Measurements from ENCODE around the gene WDR37.
"Not testable (repeated sequence)": the region's sequence is repeated elsewhere in the genome, so short reads cannot be mapped to it uniquely, and the experiment has no call there.

The WDR37 gene

GRCh38 chr10:1155791-1156615, 99.8 kb downstream of the WDR37 start:
- no peak for DNase-seq (ENCODE audit: low spot score)
- TF ChIP-seq, protein P1, sequence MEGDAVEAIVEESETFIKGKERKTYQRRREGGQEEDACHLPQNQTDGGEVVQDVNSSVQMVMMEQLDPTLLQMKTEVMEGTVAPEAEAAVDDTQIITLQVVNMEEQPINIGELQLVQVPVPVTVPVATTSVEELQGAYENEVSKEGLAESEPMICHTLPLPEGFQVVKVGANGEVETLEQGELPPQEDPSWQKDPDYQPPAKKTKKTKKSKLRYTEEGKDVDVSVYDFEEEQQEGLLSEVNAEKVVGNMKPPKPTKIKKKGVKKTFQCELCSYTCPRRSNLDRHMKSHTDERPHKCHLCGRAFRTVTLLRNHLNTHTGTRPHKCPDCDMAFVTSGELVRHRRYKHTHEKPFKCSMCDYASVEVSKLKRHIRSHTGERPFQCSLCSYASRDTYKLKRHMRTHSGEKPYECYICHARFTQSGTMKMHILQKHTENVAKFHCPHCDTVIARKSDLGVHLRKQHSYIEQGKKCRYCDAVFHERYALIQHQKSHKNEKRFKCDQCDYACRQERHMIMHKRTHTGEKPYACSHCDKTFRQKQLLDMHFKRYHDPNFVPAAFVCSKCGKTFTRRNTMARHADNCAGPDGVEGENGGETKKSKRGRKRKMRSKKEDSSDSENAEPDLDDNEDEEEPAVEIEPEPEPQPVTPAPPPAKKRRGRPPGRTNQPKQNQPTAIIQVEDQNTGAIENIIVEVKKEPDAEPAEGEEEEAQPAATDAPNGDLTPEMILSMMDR (IDR thresholded peaks at IDR 0.05; ENCODE audit: borderline replicate concordance, control extremely low read depth, extremely low read depth, insufficient read depth, missing control alignments), result no peak
- in situ Hi-C loops (cut with MboI; ENCODE audit: low sequenced_read_pairs, unreplicated experiment), result no loop called here

- in situ Hi-C loops (cut with MboI; ENCODE audit: low sequenced_read_pairs, unreplicated experiment), result no loop called here
- DNase-seq (ENCODE audit: low spot score), result no peak
- TF ChIP-seq, protein P1 (IDR thresholded peaks at IDR 0.05; ENCODE audit: borderline replicate concordance, control extremely low read depth, extremely low read depth, insufficient read depth, missing control alignments), result no peak
Observed at GRCh38 chr10:1156616-1156886, 100.4 kb downstream of the WDR37 start.

DNA sequence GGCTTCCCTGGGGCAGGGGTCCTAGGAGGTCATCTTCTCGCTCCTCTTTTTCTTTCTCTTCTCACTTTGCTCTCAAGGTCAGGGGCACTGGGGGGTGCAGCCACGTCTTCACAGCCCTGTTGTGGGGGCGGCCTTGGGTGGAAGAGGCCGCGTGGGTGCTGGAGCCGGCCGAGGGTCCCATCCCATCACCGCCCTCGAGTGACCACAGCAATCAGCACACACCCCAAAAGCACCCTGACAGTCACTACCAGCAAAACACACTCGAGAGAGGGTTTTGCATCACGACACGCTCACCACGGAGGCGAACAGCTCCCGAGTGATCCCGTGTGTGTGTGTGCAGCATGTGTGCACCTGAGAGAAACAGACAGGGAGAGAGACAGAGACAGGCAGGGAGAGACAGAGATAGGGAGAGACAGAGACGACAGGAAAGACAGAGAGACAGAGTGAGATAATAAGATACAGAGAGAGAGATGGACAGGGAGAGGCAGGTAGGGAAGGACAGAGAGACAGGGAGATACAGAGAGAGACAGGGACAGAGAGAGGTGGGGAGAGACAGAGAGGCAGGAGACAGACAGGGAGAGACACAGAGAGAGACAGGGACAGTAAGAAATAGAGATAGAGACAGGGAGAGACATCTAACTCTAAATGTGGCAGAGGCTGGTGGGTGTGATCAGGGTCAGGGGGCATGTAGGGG, 100.9 kb downstream of the WDR37 start:
- in situ Hi-C loops (cut with MboI; ENCODE audit: low sequenced_read_pairs, unreplicated experiment), result no loop called here
- no peak for DNase-seq (ENCODE audit: low spot score)
- TF ChIP-seq, protein P1 (IDR thresholded peaks at IDR 0.05; ENCODE audit: borderline replicate concordance, control extremely low read depth, extremely low read depth, insufficient read depth, missing control alignments), result no peak

- in situ Hi-C loops (cut with MboI; ENCODE audit: low sequenced_read_pairs, unreplicated experiment), result no loop called here
- TF ChIP-seq, protein P1 (IDR thresholded peaks at IDR 0.05; ENCODE audit: borderline replicate concordance, control extremely low read depth, extremely low read depth, insufficient read depth, missing control alignments), result no peak
- DNase-seq (ENCODE audit: low spot score), result no peak
Observed at GRCh38 chr10:1157615-1157933, 101.4 kb downstream of the WDR37 start.

- DNase-seq (ENCODE audit: low spot score), result no peak
- in situ Hi-C loops (cut with MboI; ENCODE audit: low sequenced_read_pairs, unreplicated experiment), result no loop called here
- TF ChIP-seq, protein P1 (IDR thresholded peaks at IDR 0.05; ENCODE audit: borderline replicate concordance, control extremely low read depth, extremely low read depth, insufficient read depth, missing control alignments), result no peak
Observed at GRCh38 chr10:1158066-1158465, 101.9 kb downstream of the WDR37 start.

- in situ Hi-C loops (cut with MboI; ENCODE audit: low sequenced_read_pairs, unreplicated experiment); DNase-seq (ENCODE audit: low spot score): not testable (repeated sequence)
Observed at GRCh38 chr10:1158536-1158935, 102.4 kb downstream of the WDR37 start.

Data from GM13976 (cell line).